Femur (tissue), 1 donor: ENCODE data around the gene RFT1.

Source experiments
- DNase-seq: peaks from one replicate; pipeline ENCODE4 v3.0.0-alpha.2; 2017

Gene RFT1

GRCh38 chr3:53130179-53131061, at the start of gene RFT1:
Gene RFT1, minus strand, starts transcription at chr3:53130435. Its CDS starts 35 bp downstream, at chr3:53130400.
- DNase-seq = peak; percentile 98

DNA sequence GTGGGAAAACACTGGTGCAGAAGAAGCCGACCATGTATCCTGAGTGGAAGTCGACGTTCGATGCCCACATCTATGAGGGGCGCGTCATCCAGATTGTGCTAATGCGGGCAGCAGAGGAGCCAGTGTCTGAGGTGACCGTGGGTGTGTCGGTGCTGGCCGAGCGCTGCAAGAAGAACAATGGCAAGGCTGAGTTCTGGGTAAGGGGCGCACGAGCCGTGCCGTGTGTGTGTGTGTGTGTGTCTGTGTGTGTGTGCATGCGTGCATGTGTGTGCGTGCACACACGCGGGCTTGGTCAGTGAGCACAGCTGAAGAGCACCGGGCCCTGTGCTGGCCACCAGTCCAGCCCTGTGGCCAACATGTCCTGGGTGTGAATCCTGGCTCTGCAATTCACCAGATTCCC, 49.3 kb upstream of the RFT1 start:
- no peak for DNase-seq

DNA sequence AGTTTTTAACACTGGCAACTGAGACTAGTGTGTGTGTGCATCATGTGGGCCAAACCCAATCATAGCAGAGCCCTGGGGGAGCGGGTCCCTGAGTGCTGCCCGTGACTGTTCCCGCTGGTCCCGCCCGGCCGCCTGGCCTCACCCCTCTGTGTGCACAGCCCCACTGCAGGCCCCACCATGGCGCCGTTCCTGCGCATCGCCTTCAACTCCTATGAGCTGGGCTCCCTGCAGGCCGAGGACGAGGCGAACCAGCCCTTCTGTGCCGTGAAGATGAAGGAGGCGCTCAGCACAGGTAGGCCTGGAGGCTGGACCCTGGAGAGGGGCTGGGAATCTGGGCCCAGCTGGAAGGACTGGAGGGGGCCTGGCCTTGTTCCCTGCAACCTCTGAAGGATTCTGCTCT, 48.0 kb upstream of the RFT1 start:
- DNase-seq = no peak

- DNase-seq = no peak
Measured at GRCh38 chr3:53175613-53176540, 45.6 kb upstream of the RFT1 start.

DNA sequence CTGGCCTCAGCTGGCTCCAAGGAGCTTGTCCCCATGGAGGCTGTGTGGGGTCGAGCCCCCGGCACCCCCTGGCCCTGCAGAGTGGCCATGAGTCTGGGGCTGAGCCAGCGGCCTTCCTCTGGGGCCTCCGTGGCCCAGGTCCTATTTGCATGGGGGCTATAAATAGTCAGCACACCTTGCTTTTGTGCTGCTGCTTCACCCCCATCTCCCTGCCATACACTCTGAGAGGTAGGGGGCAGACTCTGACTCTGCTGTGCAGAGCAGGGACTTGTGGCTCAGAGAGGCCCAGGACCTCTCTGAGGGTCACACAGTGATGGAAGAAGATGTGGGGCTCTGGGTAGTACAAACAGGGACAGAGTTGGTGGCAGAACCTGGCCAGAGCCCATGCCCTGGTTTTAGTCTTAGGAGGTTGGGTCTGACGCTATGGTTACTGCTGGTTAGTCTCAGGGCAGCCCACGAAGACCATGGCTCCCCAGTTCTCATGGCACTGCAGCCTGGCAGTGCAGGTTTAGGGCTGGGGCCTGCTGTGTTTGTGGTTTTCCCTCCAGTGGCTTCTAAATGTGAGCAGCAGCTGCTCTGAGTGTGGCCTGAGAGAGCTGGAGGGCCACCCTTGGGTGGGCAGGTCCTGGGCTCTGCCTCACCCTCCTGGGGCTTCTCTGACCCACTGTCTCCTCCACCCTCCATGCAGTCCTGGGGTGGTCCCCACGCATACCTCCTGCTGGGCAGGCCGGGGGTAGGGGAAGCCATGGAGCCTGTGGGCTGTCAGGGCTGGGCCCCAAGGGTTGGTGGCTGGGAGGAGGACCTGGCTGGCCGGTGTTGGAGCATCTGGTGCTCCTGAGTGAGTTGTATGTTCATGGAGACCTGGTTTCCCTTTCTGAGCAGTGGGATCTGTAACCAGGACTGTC, 44.4 kb upstream of the RFT1 start:
- DNase-seq = no peak

DNA sequence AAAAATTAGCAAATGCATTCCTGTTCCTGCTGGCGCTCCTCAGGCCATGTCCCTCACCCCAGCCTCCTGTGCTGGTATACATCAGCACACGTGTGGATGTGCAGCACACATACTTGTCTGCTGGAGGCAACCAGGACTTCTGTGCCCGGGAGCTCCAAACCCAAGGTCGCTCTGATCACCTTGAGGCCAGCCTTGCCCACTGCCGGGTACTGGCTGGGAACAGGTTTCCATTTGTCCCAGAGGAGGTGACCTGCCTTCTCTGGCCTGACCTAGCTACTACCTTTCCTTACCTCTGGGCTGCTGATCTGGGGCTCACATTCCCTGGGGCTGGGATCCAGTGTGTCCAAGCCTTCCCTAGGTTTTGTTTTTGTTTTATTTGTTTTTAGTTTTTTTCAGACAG, 42.9 kb upstream of the RFT1 start:
- DNase-seq = no peak

DNA sequence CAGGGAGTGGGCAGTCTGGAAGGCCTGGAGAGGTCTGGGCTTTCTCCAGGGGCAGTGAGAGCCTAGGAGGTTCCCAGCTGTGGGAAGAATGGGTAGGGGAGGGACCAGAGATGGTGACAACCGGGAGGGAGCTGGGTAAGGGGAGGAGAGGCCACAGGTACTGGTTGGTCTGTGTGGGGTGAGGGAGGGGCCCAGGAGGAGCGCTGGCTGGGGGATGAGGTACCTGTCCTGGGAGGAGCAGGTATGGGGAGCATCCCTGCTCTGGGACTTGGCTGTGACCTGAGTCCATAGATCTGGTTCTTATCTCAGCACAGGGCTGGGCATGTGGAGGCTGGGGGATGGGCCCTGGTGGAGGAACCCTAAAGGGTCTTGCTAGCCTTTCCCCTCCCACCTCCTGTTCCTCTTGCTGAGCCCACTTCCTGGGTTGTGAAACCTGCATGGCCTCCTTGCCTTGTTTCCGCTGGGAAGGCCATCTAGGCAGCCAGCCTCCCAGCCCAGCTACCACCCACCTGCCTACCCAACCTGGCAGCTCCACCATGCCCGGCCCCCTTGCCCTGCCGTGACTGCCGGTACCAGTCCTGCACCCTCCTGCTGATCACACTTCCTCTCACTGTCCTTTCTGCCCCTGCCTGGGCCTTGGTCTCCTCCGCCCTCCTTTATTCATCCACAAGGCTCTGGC, 41.7 kb upstream of the RFT1 start:
- DNase-seq = no peak

- peak; percentile 63 for DNase-seq
Measured at GRCh38 chr3:53171064-53171418, 40.8 kb upstream of the RFT1 start.

DNA sequence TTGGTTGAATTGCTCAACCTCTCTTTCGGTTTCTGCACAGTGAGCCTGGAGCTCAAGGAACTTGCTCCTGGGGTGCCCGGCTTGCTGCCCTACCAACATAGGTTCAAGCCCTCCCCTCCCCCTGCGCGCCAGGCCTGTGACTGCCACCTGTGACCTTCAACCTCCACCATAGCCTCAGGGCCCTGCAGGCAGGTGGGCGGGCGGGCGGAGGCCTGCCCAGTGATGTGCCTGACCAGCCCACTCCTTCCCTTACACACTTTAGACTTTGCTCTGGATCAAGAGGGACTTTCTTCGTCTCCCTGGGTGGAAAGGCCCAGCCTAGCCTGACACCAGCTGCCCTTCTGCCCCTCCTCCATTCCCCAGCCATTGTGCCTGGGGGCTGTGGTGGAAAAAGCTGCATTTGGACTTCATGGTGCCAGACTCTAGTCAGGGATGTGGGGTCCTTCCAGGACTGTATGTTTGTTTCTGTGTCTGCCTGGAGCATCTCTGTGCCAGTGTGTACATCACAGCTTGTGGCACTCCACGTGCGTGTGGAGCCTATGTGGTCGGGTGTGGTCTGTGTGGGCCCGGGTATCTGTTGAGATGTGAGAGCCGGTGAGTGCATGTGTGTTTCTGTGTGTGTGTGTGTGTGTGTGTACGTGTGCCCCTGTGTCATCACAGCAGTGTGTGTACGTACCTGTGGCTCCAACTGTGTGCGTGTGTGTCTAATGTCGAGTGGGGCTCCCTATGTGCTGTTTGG, 40.3 kb upstream of the RFT1 start:
- DNase-seq = no peak

DNA sequence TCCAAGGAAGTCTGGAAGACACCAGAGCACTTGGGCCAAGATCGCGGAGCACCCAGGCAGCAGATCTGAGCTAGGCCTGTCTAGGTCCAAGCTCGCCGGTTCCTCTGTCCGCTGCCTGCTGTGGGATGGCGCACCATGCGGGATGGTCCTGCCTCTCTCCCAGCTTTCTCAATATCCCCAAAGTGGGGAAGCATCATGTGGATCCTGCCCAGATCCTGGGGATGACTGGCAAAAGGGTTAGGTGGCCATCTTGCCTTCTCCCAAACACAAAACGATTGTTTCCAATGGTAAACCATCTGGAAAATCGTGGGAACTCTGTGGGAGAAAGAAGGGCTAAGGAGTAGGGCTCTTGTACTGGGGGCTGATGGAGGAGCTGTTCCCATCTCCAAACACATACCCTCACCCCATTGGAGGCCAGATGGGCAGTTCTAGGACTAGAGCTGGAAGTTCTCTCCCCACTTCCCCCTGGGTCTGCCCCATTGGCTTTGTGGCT, 39.6 kb upstream of the RFT1 start:
- DNase-seq = no peak

- DNase-seq = peak; percentile 60
Measured at GRCh38 chr3:53169045-53169831, 39.0 kb upstream of the RFT1 start.

DNA sequence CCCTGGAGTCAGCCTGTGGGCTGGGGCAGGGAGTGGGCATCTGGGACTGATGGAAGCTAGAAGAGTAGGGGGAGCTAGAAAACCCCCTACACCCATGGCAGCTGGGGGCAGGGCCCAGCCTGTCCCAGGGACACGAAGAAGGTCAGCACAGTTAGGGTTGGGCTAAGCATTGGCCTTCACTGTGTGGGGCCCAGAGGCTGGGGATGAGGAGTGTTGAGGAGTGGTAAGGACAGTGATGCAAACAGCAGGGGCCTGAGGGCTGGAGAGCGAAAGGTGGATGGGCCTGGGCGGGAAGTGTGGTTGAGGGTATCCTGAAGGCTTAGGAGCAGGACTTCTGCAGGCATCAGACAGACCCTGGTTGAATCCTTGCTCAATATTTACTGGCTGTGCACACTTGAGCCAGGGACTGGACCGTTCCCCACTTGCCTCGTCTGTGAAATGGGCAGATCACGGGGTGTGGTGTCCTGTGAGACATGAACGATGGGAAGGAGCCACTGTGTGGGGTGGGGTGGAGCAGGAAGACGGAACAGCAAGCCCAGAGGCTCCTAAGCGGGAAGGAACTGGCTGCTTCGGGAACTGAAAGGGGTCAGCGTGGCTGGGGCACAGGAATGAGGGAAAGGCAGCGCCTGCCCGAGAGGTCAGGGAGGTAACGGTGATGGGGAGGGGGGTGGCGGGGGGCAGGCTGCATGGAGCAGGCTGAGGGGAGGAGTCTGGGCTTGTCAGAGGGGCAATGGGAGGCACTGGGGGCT, 38.1 kb upstream of the RFT1 start:
- no peak for DNase-seq

DNA sequence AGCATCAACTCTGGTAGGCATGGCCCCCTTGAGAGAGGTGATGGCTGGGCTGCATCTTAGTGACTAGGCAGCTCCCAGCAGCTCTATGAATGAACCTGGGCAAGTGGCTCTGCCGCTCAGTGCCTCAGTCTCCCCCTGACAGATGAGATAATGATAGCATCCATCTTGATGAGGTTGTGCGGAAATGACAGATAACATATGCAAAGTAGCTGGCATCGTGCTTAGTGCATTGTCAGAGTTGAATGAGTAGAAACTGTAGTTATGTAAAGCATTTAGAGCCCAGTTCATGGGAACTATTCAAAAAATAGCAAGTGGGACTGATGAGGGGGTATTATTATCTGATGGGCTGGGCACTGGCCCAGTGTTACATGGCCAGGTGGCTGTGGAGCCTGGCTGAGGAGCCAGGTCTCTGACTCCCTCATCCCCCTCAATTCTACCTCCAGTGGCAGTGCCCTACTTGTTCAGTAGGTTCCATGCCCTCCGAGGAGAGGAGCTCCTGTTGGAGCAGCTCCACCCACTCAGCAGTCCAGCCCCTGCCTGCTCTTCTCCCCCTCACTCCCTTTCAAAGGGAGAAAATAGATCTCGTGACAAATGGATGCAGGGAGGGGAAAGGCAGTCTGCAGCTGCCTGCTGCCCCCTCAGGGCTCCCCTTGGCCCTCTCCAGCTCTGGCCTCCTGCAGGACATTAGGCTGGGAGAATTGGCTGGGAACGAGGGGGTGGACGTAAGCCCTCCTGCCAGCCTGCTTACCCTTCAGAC, 37.4 kb upstream of the RFT1 start:
- no peak for DNase-seq

DNA sequence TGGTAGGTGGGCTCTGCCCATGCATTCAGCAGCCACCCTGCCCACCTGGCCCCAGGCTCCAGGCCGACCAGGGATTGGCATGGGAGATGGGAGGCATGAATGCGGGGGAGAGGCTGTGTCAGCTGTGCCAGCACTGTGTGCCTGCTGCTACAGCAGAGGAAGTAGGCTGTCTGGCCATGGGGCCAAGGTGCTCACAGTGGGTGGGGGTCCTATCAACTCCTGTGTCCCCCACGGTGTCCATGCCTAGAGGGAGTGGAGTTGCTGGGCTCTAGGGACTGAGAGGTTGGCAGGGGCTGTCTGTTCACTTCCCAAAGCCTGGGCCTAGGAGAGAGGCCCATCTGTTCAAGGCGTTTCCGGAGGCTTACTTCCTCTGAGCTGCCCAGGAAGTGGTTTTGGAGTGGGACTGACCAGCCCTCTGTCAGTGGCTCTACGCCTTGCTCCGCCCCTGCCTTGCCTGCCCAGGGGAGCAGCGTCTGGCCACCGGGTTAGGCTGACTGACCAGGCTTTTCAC, 36.6 kb upstream of the RFT1 start:
- peak; percentile 74 for DNase-seq

- no peak for DNase-seq
Measured at GRCh38 chr3:53166206-53166605, 36.0 kb upstream of the RFT1 start.

GRCh38 chr3:53164911-53165310, 34.7 kb upstream of the RFT1 start:
- DNase-seq = no peak

DNA sequence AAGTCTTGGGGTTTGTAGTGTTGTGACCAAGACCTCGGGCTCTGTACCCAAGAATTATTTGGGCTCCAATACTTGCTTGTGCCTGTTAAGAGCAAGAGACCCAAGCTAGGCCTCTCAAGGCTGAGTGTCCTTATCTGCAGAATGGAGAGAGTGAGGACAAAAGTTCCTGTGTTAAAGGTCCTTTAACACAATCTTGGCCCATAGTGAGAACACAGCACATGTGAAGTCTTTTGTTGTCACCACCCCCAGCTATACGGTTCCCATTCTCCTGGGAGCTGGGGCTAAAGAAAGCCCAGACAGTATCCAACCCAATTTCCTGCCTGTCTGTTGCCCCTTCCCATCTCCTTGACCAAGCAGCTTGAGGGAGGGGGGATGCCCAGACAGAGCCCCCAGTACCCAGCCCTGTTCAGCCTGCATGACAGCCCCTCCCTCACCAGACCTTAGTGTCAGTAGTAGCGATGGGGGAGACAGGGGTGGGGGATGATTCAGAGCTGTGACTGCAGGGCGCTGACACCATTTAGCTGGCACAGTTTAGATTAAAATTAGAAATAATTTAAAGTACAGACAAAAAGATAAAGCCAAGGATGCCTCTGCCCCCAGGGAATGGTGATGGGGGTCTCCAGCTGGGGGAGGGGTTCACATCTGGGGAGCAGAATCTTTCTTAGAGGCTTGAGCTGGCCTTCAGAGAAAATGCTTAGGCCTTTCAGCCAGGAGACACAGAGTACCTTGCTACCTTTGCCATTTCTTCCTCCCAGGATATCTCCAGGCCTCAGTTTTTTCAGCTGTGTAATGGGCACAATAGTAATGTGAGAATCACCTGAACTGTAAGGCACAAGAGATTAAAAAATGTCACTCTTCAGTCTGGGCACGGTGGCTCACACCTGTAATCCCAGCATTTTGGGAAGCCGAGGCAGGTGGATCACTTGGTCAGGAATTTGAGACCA, 33.5 kb upstream of the RFT1 start:
- DNase-seq = no peak
